ENCODE results near the gene KMT5C.
A peak's percentile ranks its signal among the peaks of the same experiment; 100 is the strongest.

The KMT5C gene

DNA sequence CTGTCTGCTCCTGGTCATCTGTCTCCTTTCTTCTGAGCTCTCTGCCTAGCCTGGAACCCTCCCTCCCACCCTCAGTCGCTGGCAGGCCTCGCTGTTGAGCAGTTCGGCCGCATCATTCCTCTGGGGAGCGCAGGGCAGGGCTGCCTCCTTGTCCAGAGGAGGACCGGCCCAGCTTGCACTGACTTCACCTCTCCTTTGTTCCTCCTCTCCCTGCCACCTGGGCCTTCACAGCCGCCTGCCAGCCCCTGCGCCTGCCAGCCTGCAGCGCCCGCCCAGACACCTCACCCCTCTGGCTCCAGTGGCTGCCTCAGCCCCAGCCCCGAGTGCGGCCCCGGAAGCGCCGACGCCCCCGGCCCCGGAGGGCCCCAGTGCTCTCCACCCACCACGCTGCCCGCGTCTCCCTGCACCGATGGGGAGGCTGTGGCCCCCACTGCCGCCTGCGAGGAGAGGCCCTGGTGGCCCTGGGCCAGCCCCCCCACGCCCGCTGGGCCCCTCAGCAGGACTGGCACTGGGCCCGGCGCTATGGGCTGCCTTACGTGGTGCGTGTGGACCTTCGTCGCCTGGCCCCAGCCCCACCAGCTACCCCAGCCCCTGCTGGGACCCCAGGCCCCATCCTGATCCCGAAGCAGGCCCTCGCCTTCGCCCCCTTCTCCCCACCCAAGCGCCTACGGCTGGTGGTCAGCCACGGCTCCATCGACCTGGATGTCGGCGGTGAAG, 7.2 kb downstream of the KMT5C start:
- peaks cover 17% of the 10 kb centered on the region for H3K36me3 ChIP-seq (ENCODE audit: control insufficient read depth, insufficient read depth, low read length)
- peaks cover 8% of the 10 kb centered on the region for H3K27me3 ChIP-seq (replicated peaks; ENCODE audit: control insufficient read depth, insufficient read depth, low read length, poor library complexity, severe bottlenecking)
- no peak overlapping the region for H3K27ac ChIP-seq (ENCODE audit: insufficient read depth, low read length, poor library complexity, severe bottlenecking)
- H3K9me3 ChIP-seq (ENCODE audit: control insufficient read depth, low read length): no peaks in the 10 kb centered on the region
- H3K4me3 ChIP-seq (ENCODE audit: insufficient read depth, low read depth, low read length, poor library complexity, severe bottlenecking): no peak overlapping the region
- DNase-seq: no peak
- H3K4me1 ChIP-seq (ENCODE audit: control insufficient read depth, insufficient read depth, low read length, poor library complexity, severe bottlenecking): no peaks in the 10 kb centered on the region

DNA sequence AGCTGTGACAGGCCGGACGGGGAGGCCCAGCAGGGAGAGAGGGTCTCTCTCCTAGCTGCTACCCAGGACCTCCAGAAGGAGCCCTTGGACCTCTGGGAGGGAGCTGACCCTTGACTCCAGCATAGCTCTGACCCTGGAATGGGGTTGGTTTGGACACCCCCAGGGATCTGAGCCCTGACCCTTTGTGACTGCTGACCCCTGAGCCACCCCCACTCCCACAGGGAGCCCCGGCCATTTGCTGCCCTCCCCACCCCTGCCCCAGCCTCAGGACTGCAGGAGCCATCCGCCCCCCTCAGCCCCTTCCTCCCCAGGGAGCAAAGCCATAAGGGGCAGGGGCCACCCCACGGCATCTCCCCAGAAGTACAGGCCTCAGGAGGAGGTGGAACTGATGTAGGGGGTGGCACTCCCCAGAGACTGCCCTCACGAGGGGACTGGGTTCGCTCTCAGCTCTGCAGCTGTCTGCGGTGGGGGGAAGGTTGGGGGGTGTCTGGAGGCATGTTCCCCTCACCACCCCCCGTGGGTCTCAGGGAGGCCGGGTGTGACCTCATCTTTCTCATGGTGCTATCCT, 7.8 kb downstream of the KMT5C start:
- Histone ChIP-seq H3K9me3 (ENCODE audit: control insufficient read depth, low read length) (no peaks in the 10 kb centered on the region), H3K36me3 (ENCODE audit: control insufficient read depth, insufficient read depth, low read length) (peaks cover 14% of the 10 kb centered on the region), H3K4me1 (ENCODE audit: control insufficient read depth, insufficient read depth, low read length, poor library complexity, severe bottlenecking) (peaks cover 4% of the 10 kb centered on the region), H3K27me3 (replicated peaks; ENCODE audit: control insufficient read depth, insufficient read depth, low read length, poor library complexity, severe bottlenecking) (peaks cover 8% of the 10 kb centered on the region), H3K27ac (ENCODE audit: insufficient read depth, low read length, poor library complexity, severe bottlenecking) (no peak overlapping the region), H3K4me3 (ENCODE audit: insufficient read depth, low read depth, low read length, poor library complexity, severe bottlenecking) (no peak overlapping the region)
- no peak for DNase-seq

DNA sequence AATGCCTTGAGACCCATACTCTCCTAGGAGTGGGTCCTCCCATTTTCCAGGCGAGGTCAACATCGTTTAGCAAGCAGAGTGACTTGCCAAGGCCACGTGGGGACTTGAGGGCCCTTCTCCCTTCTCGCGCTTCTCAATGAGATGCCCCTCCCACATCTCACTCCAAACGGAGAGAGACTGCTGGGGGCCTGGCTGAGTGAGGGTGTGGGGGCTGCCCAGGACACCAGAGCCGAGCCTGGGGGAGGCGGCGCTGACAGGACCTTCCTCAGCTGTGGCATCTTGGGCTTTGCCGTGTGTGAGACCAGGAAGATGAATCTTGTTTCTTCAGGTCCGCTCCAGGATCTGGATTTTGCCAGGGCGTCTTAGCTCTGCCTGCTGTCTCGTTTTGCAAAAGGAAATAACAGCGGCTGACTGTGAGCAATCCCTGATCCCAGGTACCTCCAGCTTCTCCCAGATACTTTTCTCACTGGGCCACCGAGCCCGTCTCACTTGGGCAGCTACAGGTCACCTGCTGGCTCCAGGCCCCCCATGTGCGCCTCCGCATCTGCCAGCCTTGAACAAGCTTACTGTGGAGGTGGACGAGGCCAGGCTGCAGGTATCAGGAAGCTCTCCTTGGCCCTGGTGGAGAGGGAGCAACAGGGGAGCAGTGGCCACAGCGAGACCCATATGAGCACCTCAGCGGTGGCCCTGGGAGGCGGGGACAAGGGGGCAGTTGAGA, 8.8 kb downstream of the KMT5C start:
- Histone ChIP-seq H3K9me3 (ENCODE audit: control insufficient read depth, low read length) (no peaks in the 10 kb centered on the region), H3K36me3 (ENCODE audit: control insufficient read depth, insufficient read depth, low read length) (peaks cover 4% of the 10 kb centered on the region), H3K4me1 (ENCODE audit: control insufficient read depth, insufficient read depth, low read length, poor library complexity, severe bottlenecking) (peaks cover 9% of the 10 kb centered on the region), H3K4me3 (ENCODE audit: insufficient read depth, low read depth, low read length, poor library complexity, severe bottlenecking) (no peak overlapping the region), H3K27ac (ENCODE audit: insufficient read depth, low read length, poor library complexity, severe bottlenecking) (no peak overlapping the region), H3K27me3 (replicated peaks; ENCODE audit: control insufficient read depth, insufficient read depth, low read length, poor library complexity, severe bottlenecking) (peaks cover 8% of the 10 kb centered on the region)
- DNase-seq: no peak

DNA sequence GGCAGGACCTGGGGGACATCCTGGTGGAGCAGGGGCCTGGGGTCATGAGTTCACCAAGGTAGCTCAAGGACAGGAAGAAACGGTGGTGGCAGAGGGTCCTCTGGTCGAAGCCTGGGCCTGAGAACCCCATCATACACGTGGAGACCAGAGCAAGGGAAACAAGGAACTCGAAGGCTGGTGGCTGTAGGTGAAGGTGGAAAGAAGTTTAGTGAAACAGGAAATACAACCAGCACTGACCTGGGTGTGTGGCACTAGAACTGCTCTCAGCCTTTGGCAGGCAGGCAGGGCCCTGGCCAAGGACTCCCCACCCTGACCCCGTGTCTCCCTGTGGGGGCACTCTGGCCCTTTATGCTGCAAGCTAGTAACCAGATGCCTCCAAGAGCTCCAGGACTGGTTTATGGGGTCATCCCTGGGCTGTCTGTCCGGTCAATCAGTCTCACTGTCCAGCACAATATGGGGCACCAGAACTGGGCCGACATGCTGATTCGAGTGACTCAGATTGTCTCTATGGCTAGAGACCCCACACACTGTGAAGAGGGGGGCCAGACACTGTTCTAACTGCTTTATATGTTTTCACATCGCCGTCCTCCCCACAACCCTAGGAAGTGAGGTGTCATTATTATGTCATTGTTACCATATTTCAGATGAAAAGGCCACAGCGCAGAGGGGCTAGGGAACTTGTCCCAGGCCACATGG, 11.1 kb downstream of the KMT5C start:
- H3K9me3 ChIP-seq (ENCODE audit: control insufficient read depth, low read length): no peaks in the 10 kb centered on the region
- peaks cover 21% of the 10 kb centered on the region for H3K27me3 ChIP-seq (replicated peaks; ENCODE audit: control insufficient read depth, insufficient read depth, low read length, poor library complexity, severe bottlenecking)
- H3K36me3 ChIP-seq (ENCODE audit: control insufficient read depth, insufficient read depth, low read length): no peaks in the 10 kb centered on the region
- no peak for DNase-seq
- H3K27ac ChIP-seq (ENCODE audit: insufficient read depth, low read length, poor library complexity, severe bottlenecking): no peak overlapping the region
- peaks cover 21% of the 10 kb centered on the region for H3K4me1 ChIP-seq (ENCODE audit: control insufficient read depth, insufficient read depth, low read length, poor library complexity, severe bottlenecking)
- no peak overlapping the region for H3K4me3 ChIP-seq (ENCODE audit: insufficient read depth, low read depth, low read length, poor library complexity, severe bottlenecking)

DNA sequence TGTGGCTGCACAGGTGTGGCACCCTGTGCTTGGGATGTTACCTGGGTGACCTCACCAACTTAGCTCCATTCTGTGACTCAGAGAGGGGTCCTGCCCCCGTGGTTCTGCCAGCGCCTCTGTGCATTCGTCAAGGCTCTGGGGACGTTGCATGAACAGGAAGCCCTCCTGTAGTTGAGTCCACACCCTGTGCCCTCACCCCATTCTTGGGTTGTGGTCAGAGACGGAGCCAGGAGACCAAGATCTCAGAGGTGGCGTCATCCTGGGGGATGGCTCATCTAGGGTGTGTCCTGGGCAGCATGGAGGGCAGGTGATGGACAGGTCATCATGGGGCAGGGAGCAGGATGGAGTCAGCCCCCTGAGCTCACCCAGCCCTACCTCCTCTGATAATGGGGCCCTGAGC, 12.4 kb downstream of the KMT5C start:
- no peak overlapping the region for H3K4me3 ChIP-seq (ENCODE audit: insufficient read depth, low read depth, low read length, poor library complexity, severe bottlenecking)
- H3K9me3 ChIP-seq (ENCODE audit: control insufficient read depth, low read length): no peaks in the 10 kb centered on the region
- H3K36me3 ChIP-seq (ENCODE audit: control insufficient read depth, insufficient read depth, low read length): no peaks in the 10 kb centered on the region
- H3K27me3 ChIP-seq (replicated peaks; ENCODE audit: control insufficient read depth, insufficient read depth, low read length, poor library complexity, severe bottlenecking): peaks cover 21% of the 10 kb centered on the region
- H3K27ac ChIP-seq (ENCODE audit: insufficient read depth, low read length, poor library complexity, severe bottlenecking): no peak overlapping the region
- DNase-seq: no peak
- peaks cover 21% of the 10 kb centered on the region for H3K4me1 ChIP-seq (ENCODE audit: control insufficient read depth, insufficient read depth, low read length, poor library complexity, severe bottlenecking)

DNA sequence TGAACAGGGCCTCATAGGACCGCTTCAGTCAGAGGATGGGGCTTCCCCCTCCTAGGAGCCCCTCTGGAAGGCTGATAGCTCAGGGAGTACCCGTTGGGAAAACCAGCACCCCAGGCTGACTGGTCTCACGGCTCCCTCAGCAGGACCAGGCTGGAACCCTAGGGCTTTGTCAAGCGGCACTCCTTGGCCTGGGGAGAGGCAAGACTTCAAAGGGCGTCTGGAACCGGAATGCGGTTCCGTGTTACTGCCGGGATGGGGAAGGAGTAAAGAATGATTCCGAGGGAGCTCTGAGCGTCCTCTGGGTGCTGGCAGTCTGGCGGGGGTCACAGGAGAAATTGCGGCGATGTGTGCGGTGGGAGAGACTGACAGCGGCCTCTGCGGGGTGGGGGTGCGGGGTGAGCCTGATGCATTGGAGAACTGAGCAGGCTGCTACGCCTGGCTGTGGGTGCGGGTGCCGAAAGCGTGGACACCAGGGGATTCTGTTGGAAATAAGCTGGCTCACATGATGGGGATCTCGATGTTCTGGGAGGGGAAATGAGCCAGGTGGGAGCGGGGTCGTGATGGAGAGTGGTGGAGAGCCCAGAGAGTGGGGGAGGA, 13.0 kb downstream of the KMT5C start:
- Histone ChIP-seq H3K9me3 (ENCODE audit: control insufficient read depth, low read length) (no peaks in the 10 kb centered on the region), H3K27ac (ENCODE audit: insufficient read depth, low read length, poor library complexity, severe bottlenecking) (no peak overlapping the region), H3K36me3 (ENCODE audit: control insufficient read depth, insufficient read depth, low read length) (no peaks in the 10 kb centered on the region), H3K4me1 (ENCODE audit: control insufficient read depth, insufficient read depth, low read length, poor library complexity, severe bottlenecking) (peaks cover 21% of the 10 kb centered on the region), H3K4me3 (ENCODE audit: insufficient read depth, low read depth, low read length, poor library complexity, severe bottlenecking) (no peak overlapping the region), H3K27me3 (replicated peaks; ENCODE audit: control insufficient read depth, insufficient read depth, low read length, poor library complexity, severe bottlenecking) (peaks cover 21% of the 10 kb centered on the region)
- no peak for DNase-seq

DNA sequence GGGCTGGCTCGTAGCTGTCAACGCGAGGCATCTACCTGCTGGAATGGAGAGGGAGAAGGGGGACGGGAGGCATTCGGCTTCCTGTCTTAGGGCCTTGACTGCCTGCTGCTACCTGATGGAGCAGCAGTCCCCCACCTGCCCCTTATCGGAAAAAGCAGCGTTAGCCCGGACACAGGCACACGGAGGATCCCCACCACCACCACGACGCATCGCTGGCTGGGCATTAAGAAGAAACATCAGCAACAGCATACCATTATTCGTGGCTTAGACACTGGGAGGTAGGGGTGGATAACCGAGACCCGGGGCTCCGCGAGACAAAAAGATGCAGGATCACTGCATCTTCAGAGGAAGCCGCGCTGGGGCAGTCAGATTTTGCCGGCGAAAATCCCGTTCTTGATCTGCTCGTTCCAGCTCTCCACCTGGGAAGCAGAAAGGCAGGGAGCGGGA, 13.7 kb downstream of the KMT5C start:
- no peaks in the 10 kb centered on the region for H3K9me3 ChIP-seq (ENCODE audit: control insufficient read depth, low read length)
- peaks cover 21% of the 10 kb centered on the region for H3K4me1 ChIP-seq (ENCODE audit: control insufficient read depth, insufficient read depth, low read length, poor library complexity, severe bottlenecking)
- no peak for DNase-seq
- H3K4me3 ChIP-seq (ENCODE audit: insufficient read depth, low read depth, low read length, poor library complexity, severe bottlenecking): peak overlapping the region; percentile 52
- peaks cover 21% of the 10 kb centered on the region for H3K27me3 ChIP-seq (replicated peaks; ENCODE audit: control insufficient read depth, insufficient read depth, low read length, poor library complexity, severe bottlenecking)
- H3K27ac ChIP-seq (ENCODE audit: insufficient read depth, low read length, poor library complexity, severe bottlenecking): no peak overlapping the region
- H3K36me3 ChIP-seq (ENCODE audit: control insufficient read depth, insufficient read depth, low read length): no peaks in the 10 kb centered on the region

DNA sequence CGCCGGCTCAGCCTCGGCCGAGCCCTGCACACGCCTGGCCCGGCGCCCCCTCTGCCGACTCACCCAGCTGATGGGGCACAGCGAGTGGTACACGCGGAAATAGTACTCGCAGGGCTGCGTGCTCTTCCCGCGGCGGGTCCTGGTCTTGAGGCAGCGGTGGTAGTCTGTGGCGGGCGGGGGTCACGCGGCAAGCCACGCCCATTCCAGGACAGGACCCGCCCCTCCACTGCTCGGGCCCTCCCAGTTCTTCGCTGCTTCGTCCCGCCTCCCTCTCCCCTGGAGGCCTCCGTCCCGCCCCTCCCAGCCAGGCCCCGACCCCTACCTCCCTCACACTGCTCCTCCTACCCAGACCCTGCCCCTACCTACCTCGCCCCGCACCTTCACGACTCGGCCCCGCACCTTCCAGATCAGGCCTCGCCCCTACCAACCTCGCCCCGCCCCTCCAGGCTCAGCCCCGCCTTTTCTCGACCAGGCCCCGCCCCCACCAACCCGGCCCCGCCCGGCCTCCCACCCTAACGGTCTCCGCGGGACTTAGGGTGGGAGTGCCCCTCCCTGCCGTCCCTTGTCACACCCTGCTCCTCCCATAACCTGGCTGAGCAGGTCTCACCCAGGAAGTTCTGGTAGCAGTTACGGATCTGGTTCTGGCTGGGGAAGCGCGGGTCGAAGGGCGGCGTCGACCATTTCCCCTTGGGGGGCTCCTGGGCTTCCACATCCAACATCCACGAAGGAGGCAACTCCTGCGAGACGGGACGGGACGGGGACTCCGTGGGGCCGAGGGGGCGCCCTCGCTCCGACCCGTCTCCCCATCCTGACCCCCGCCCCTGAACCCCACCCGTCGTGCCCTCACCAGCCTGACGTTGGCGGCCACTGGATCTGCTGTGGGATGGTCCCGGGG, 14.4 kb downstream of the KMT5C start:
- Histone ChIP-seq H3K27me3 (replicated peaks; ENCODE audit: control insufficient read depth, insufficient read depth, low read length, poor library complexity, severe bottlenecking) (peaks cover 21% of the 10 kb centered on the region), H3K4me3 (ENCODE audit: insufficient read depth, low read depth, low read length, poor library complexity, severe bottlenecking) (peak overlapping the region; percentile 52), H3K27ac (ENCODE audit: insufficient read depth, low read length, poor library complexity, severe bottlenecking) (no peak overlapping the region)

DNA sequence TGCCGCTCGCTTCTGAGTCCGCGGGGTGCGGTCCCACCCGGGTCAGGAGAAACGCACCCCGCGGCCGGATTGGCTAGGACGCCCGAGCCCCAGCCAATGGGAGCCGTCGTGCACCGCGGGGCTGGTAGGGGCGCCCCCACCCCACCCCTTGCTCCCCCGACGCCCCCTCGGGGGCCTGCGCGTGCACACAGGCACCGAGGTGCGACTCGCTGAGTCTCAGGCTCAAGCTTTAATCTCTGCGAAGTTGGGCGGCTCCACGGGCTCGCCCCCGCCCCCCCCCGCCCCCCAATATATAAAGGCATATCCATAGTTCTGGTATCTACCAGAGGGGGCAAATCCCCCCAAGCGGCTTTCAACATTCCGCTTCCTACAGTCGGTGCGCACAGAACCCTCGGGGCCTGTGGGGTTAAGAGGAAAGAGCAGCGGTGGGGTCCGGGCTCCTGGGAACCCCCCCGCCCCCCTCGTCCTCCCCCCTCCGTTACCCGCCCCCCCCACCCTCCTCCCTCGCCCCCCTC, 15.1 kb downstream of the KMT5C start, which contains the start of gene COX6B2:
Gene COX6B2, minus strand, starts transcription at position 22 of the 515 bp plus-strand sequence. CDS start 198 bp downstream, outside the sequence.
- Histone ChIP-seq H3K4me3 (ENCODE audit: insufficient read depth, low read depth, low read length, poor library complexity, severe bottlenecking) (peak within 1 kb of the TSS; percentile 52), H3K27ac (ENCODE audit: insufficient read depth, low read length, poor library complexity, severe bottlenecking) (no peak within 1 kb of the TSS), H3K9me3 (ENCODE audit: control insufficient read depth, low read length) (no peaks in the 10 kb centered on the region), H3K36me3 (ENCODE audit: control insufficient read depth, insufficient read depth, low read length) (no peaks in the 10 kb centered on the region), H3K27me3 (replicated peaks; ENCODE audit: control insufficient read depth, insufficient read depth, low read length, poor library complexity, severe bottlenecking) (peaks cover 21% of the 10 kb centered on the region), H3K4me1 (ENCODE audit: control insufficient read depth, insufficient read depth, low read length, poor library complexity, severe bottlenecking) (peaks cover 21% of the 10 kb centered on the region)
- DNase-seq: no peak

More for the DNA sequence above, 14.4 kb downstream of the KMT5C start:
- peak; percentile 51 to 71 (median 66) for DNase-seq
- Histone ChIP-seq H3K4me1 (ENCODE audit: control insufficient read depth, insufficient read depth, low read length, poor library complexity, severe bottlenecking) (peaks cover 21% of the 10 kb centered on the region), H3K9me3 (ENCODE audit: control insufficient read depth, low read length) (no peaks in the 10 kb centered on the region), H3K36me3 (ENCODE audit: control insufficient read depth, insufficient read depth, low read length) (no peaks in the 10 kb centered on the region)

Measured in effector memory CD4-positive, alpha-beta T cell (primary cell).